ENCODE data around the gene GIPC2.

DNA sequence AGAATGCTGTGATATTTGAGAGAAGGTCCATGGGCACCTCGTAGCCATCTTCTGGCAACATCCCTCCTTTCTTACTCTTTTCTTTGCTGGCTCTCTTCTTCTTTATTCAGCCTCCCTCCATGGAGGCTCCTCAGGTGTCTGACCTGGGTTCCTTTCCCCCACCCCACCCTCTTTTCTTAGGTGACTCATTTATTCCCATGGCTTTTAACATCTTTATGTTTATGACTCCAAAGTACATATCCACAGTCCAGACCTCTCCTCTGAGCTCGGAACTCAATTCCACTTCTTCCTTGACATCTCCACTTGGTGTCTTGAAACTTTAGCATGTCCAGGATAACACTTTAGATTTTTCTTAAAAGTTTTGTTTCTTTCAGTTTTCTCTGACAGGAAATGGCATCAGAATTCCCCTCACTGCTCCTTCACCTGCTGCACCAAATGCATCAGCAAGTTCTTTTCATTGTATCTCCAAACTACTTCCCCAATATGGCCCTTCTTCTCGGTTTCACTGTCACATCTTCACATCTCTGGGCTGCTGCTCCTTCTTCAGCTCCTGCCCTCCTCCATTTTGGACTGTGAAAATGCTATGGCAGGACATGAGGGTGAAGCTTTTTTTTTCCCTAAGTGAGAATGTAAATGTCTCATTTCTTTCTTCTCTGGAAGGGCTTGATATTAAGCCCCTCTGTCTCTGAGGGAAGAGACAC lies 95.9 kb downstream of the GIPC2 start:
- TF ChIP-seq, protein P1, sequence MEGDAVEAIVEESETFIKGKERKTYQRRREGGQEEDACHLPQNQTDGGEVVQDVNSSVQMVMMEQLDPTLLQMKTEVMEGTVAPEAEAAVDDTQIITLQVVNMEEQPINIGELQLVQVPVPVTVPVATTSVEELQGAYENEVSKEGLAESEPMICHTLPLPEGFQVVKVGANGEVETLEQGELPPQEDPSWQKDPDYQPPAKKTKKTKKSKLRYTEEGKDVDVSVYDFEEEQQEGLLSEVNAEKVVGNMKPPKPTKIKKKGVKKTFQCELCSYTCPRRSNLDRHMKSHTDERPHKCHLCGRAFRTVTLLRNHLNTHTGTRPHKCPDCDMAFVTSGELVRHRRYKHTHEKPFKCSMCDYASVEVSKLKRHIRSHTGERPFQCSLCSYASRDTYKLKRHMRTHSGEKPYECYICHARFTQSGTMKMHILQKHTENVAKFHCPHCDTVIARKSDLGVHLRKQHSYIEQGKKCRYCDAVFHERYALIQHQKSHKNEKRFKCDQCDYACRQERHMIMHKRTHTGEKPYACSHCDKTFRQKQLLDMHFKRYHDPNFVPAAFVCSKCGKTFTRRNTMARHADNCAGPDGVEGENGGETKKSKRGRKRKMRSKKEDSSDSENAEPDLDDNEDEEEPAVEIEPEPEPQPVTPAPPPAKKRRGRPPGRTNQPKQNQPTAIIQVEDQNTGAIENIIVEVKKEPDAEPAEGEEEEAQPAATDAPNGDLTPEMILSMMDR (IDR thresholded peaks at IDR 0.05 in 2 of 3, conservative IDR thresholded peaks at IDR 0.05 in 1 of 3; ENCODE audit: borderline replicate concordance in 1 of 3, insufficient read depth in 1 of 3, low read depth in 2 of 3, low read length in 2 of 3) = no peak
- TF ChIP-seq ZFX (IDR thresholded peaks at IDR 0.05) (no peak), JUND (IDR thresholded peaks at IDR 0.05) (no peak), POLR2AphosphoS5 (IDR thresholded peaks at IDR 0.05; ENCODE audit: low read depth, low read length) (no peak), CEBPB (IDR thresholded peaks at IDR 0.05; ENCODE audit: low read depth) (no peak), ZNF274 (IDR thresholded peaks at IDR 0.05; ENCODE audit: low read depth, low read length) (no peak), EGR1 (IDR thresholded peaks at IDR 0.05; ENCODE audit: low read depth) (no peak), POLR2A (IDR thresholded peaks at IDR 0.05; ENCODE audit: borderline replicate concordance, extremely low read depth, insufficient read depth, insufficient read length) (no peak), ELF1 (IDR thresholded peaks at IDR 0.05; ENCODE audit: borderline replicate concordance, low read depth) (no peak)
- TF ChIP-seq, protein P2, sequence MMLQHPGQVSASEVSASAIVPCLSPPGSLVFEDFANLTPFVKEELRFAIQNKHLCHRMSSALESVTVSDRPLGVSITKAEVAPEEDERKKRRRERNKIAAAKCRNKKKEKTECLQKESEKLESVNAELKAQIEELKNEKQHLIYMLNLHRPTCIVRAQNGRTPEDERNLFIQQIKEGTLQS (IDR thresholded peaks at IDR 0.05) = no peak

All from HCT116 (cell line).